ENCODE results near the gene PSMD2.

Gene PSMD2

GRCh38 chr3:184322731-184323487 lies 23.9 kb downstream of the PSMD2 start:
- no peaks in the 10 kb centered on the region for H3K9me2 ChIP-seq (replicated peaks; ENCODE audit: control insufficient read depth, low read length)
- H3K79me2 ChIP-seq (ENCODE audit: control insufficient read depth, low read length): peaks cover 65% of the 10 kb centered on the region
- TF ChIP-seq, protein P1, sequence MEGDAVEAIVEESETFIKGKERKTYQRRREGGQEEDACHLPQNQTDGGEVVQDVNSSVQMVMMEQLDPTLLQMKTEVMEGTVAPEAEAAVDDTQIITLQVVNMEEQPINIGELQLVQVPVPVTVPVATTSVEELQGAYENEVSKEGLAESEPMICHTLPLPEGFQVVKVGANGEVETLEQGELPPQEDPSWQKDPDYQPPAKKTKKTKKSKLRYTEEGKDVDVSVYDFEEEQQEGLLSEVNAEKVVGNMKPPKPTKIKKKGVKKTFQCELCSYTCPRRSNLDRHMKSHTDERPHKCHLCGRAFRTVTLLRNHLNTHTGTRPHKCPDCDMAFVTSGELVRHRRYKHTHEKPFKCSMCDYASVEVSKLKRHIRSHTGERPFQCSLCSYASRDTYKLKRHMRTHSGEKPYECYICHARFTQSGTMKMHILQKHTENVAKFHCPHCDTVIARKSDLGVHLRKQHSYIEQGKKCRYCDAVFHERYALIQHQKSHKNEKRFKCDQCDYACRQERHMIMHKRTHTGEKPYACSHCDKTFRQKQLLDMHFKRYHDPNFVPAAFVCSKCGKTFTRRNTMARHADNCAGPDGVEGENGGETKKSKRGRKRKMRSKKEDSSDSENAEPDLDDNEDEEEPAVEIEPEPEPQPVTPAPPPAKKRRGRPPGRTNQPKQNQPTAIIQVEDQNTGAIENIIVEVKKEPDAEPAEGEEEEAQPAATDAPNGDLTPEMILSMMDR (IDR thresholded peaks at IDR 0.05; ENCODE audit: low read depth, low read length, poor library complexity, severe bottlenecking): no peak
- no peak for TF ChIP-seq EZH2phosphoT487 (IDR thresholded peaks at IDR 0.05; ENCODE audit: borderline replicate concordance, low read length)
- peaks cover 2% of the 10 kb centered on the region for H3K4me1 ChIP-seq (ENCODE audit: control insufficient read depth, low read length)
- no peaks in the 10 kb centered on the region for H3K27me3 ChIP-seq (ENCODE audit: control insufficient read depth, low read length)
- no peaks in the 10 kb centered on the region for H3K9me3 ChIP-seq (ENCODE audit: control insufficient read depth, insufficient read depth, low read length)
- no peaks in the 10 kb centered on the region; the same call in 1 of the 2 replicates for H3F3A ChIP-seq (ENCODE audit: control insufficient read depth, insufficient read depth)
- H3K4me3 ChIP-seq (ENCODE audit: low read length): no peak overlapping the region
- H4K20me1 ChIP-seq (ENCODE audit: control insufficient read depth, insufficient read depth, low read depth, low read length): peaks cover 30% of the 10 kb centered on the region
- H3K36me3 ChIP-seq (ENCODE audit: control insufficient read depth, low read length): peaks cover 99% of the 10 kb centered on the region
- no peak overlapping the region for H3K4me2 ChIP-seq (ENCODE audit: low read length)
- no peak overlapping the region for H3K27ac ChIP-seq (ENCODE audit: low read depth, low read length)

DNA sequence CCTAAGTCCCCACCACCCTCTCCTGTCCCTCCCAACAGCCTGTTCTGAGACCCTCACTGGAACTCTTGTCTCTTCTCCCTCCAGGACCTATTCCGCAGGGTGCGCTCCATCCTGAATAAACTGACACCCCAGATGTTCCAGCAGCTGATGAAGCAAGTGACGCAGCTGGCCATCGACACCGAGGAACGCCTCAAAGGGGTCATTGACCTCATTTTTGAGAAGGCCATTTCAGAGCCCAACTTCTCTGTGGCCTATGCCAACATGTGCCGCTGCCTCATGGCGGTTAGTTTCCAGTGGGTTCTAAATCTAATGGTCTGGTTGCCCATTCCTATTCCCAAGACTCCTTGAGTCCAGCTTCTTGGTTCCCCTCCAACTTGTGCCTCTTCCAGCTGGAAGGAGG lies 24.7 kb downstream of the PSMD2 start:
- H3K4me3 ChIP-seq (ENCODE audit: low read length): no peak overlapping the region
- no peak overlapping the region for H3K27ac ChIP-seq (ENCODE audit: low read depth, low read length)
- no peaks in the 10 kb centered on the region for H3K9me3 ChIP-seq (ENCODE audit: control insufficient read depth, insufficient read depth, low read length)
- H3K36me3 ChIP-seq (ENCODE audit: control insufficient read depth, low read length): peaks cover 99% of the 10 kb centered on the region
- H3K79me2 ChIP-seq (ENCODE audit: control insufficient read depth, low read length): peaks cover 57% of the 10 kb centered on the region
- peaks cover 28% of the 10 kb centered on the region for H4K20me1 ChIP-seq (ENCODE audit: control insufficient read depth, insufficient read depth, low read depth, low read length)
- H3K27me3 ChIP-seq (ENCODE audit: control insufficient read depth, low read length): no peaks in the 10 kb centered on the region
- H3K4me1 ChIP-seq (ENCODE audit: control insufficient read depth, low read length): no peaks in the 10 kb centered on the region
- TF ChIP-seq, protein P1 (IDR thresholded peaks at IDR 0.05; ENCODE audit: low read depth, low read length, poor library complexity, severe bottlenecking): no peak
- no peak for TF ChIP-seq EZH2phosphoT487 (IDR thresholded peaks at IDR 0.05; ENCODE audit: borderline replicate concordance, low read length)
- no peak overlapping the region for H3K4me2 ChIP-seq (ENCODE audit: low read length)
- no peaks in the 10 kb centered on the region for H3K9me2 ChIP-seq (replicated peaks; ENCODE audit: control insufficient read depth, low read length)
- peaks cover 4% of the 10 kb centered on the region; the same call in 1 of the 2 replicates for H3F3A ChIP-seq (ENCODE audit: control insufficient read depth, insufficient read depth)

- Histone ChIP-seq H3K4me2 (ENCODE audit: low read length) (no peak overlapping the region), H3F3A (ENCODE audit: control insufficient read depth, insufficient read depth) (peaks cover 11% of the 10 kb centered on the region; the same call in 1 of the 2 replicates), H3K79me2 (ENCODE audit: control insufficient read depth, low read length) (peaks cover 42% of the 10 kb centered on the region), H3K4me3 (ENCODE audit: low read length) (no peak overlapping the region), H3K9me3 (ENCODE audit: control insufficient read depth, insufficient read depth, low read length) (no peaks in the 10 kb centered on the region), H3K27me3 (ENCODE audit: control insufficient read depth, low read length) (no peaks in the 10 kb centered on the region), H3K4me1 (ENCODE audit: control insufficient read depth, low read length) (no peaks in the 10 kb centered on the region), H3K9me2 (replicated peaks; ENCODE audit: control insufficient read depth, low read length) (no peaks in the 10 kb centered on the region), H4K20me1 (ENCODE audit: control insufficient read depth, insufficient read depth, low read depth, low read length) (peaks cover 15% of the 10 kb centered on the region), H3K36me3 (ENCODE audit: control insufficient read depth, low read length) (peaks cover 100% of the 10 kb centered on the region), H3K27ac (ENCODE audit: low read depth, low read length) (no peak overlapping the region)
- no peak for TF ChIP-seq EZH2phosphoT487 (IDR thresholded peaks at IDR 0.05; ENCODE audit: borderline replicate concordance, low read length)
- TF ChIP-seq, protein P1 (IDR thresholded peaks at IDR 0.05; ENCODE audit: low read depth, low read length, poor library complexity, severe bottlenecking): no peak
Measured at GRCh38 chr3:184325269-184325668, 26.2 kb downstream of the PSMD2 start.
